SH-SY5Y (cell line): ENCODE data around the gene ADGB.

Experiments used
- GATA2 ChIP-seq: IDR thresholded peaks from 2 replicates; pipeline ENCODE4 v1.6.1; 2011; ENCODE audit warnings: mild to moderate bottlenecking, low read depth, low read length
- GATA3 ChIP-seq: IDR thresholded peaks from 2 replicates; pipeline ENCODE4 v1.6.1; 2011; ENCODE audit warnings: low read depth, mild to moderate bottlenecking, low read length, moderate library complexity

DNA sequence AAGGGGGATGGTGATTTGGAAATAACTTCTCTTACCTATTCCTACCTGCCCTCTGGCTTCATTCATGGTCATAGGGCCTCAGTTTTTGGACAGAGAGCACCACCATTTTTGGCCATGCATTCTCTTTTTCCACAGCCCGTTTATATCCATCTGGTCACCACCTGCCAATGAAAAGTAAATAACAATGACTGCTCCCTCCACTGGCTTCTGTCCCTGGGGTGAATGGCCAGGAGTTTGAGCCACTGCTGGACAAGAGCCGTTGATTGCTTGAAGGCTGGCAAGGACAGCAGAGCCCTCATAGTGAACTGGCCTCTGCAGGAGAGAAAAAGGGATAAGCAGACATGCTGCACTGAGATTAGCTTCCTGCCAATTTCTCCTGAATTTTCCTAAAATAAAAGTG is 261.8 kb downstream of the ADGB start:
- TF ChIP-seq GATA2 = no peak
- TF ChIP-seq GATA3 = no peak
